Mammary epithelial cell (primary cell): ENCODE results near the gene IRF8.

ENCODE experiments used
- CTCF ChIP-seq, 2 donors: IDR thresholded peaks in 1 of 2; conservative IDR thresholded peaks in 1 of 2; 2 replicates each; pipeline ENCODE4 v1.5.1; 2011 to 2012; ENCODE audit warnings: inconsistent platforms in 2 of 2, low read length in 2 of 2, mild to moderate bottlenecking in 2 of 2, control low read depth in 1 of 2, low read depth in 1 of 2; ENCODE audit not compliant: insufficient read depth in 1 of 2; ENCODE audit errors: extremely low read depth in 1 of 2
- EZH2 ChIP-seq: IDR thresholded peaks from 2 replicates; pipeline ENCODE4 v1.6.1; 2012; ENCODE audit warnings: low read length, inconsistent platforms, borderline replicate concordance

- TF ChIP-seq CTCF (conservative IDR thresholded peaks at IDR 0.05 in 1 of 2, IDR thresholded peaks at IDR 0.05 in 1 of 2; ENCODE audit: extremely low read depth in 1 of 2, insufficient read depth in 1 of 2, low read depth in 1 of 2, low read length in 2 of 2) (no peak), EZH2 (no peak)
Observed at GRCh38 chr16:85879975-85880831, 18.8 kb upstream of the IRF8 start.
